Right lobe of liver (tissue), 6 donors: ENCODE data around the gene SRSF2. TPM values are rescaled to one million over a fixed set of nuclear protein-coding genes. Genes with fewer than 3 reads are reported as not detected.

ENCODE experiments used
- ATAC-seq, 4 donors: fragments of 200-7000 bp; cut with Tn5 transposase; one replicate each; pipeline ENCODE4 v1.9.1; 2020; ENCODE audit warnings: mild to moderate bottlenecking in 4 of 4, moderate library complexity in 4 of 4
- DNase-seq, 3 donors: peaks; one replicate each; pipeline ENCODE4 v3.0.0-alpha.2; 2020
- H3K27ac ChIP-seq, 3 donors: fragments of 200-600 bp; one replicate each; pipeline ENCODE4 v1.8.0; 2022
- H3K27me3 ChIP-seq, 2 donors: fragments of 200-600 bp; one replicate each; pipeline ENCODE4 v1.8.0; 2022
- H3K36me3 ChIP-seq, 4 donors: fragments of 200-600 bp; sonication (generic) in 1 of 4; one replicate each; pipeline versions ENCODE4 v1.5.1 to v1.8.0; 2017 to 2022; ENCODE audit warnings: control low read depth in 1 of 4
- H3K4me1 ChIP-seq, 4 donors: fragments of 200-600 bp; sonication (generic) in 1 of 4; one replicate each; pipeline versions ENCODE4 v1.5.1 to v1.8.0; 2017 to 2022; ENCODE audit warnings: control low read depth in 1 of 4
- H3K4me3 ChIP-seq, 3 donors: fragments of 200-600 bp; one replicate each; pipeline ENCODE4 v1.8.0; 2022
- H3K9me3 ChIP-seq, 4 donors: fragments of 200-600 bp; sonication (generic) in 1 of 4; one replicate each; pipeline versions ENCODE4 v1.5.1 to v1.8.0; 2017 to 2022; ENCODE audit warnings: control low read depth in 1 of 4
- POLR2A ChIP-seq: fragments of 450-650 bp; IDR thresholded peaks from one replicate; pipeline ENCODE4 v1.6.1; 2017; ENCODE audit warnings: antibody characterized with exemption, mild to moderate bottlenecking
- WGBS: methylation state at CpG from one replicate; pipeline ENCODE4 v1.1.6; 2018; ENCODE audit warnings: low coverage, low lambda C conversion rate; ENCODE audit not compliant: insufficient coverage; ENCODE audit errors: missing lambda C conversion rate; 5-methylcytosine and 5-hydroxymethylcytosine counted together
- intact Hi-C, 2 donors: fragments of 100-400 bp; cut with DNase I; formaldehyde crosslinking; loops; one replicate each; pipeline versions ENCODE4 v1.11.2 to v1.14.1; 2022
- total RNA-seq, 6 experiments: library from RNA; depleted of rRNA in 2 of 6; stranded (reverse); fragments of >200 nt in 2 of 6; fragmentation: NEBNext Ultra II Directional in 3 of 6; extraction: Animal tissue kit (Norgen Biotek cat#: 25700) in 3 of 6; gene quantifications; one replicate each; pipeline versions ENCODE4 v1.1.0 to v1.2.4, GENCODE V29; 2016 to 2023
- TF ChIP-seq, protein P1 (sequence below), 4 donors: fragments of 200-600 bp in 3 of 4; fragments of 450-650 bp in 1 of 4; IDR thresholded peaks; one replicate each; pipeline versions ENCODE4 v1.5.1 to v1.8.0; 2016 to 2022; ENCODE audit warnings: antibody characterized with exemption in 4 of 4, mild to moderate bottlenecking in 2 of 4
- donor health status: DM: no; HTN: yes; CAD: no.
- donor health status: DM: no; HTN: no; CAD: no.
- donor health status: DM: no; HTN: no; CAD: no.
- donor health status: DM: no; HTN: yes; CAD: no.
- donor health status: DM: no; HTN: yes; CAD: no.

SRSF2 gene
- total RNA-seq, 6 experiments from 2014 or later: 62.4 to 106 (median 86.0) TPM

DNA sequence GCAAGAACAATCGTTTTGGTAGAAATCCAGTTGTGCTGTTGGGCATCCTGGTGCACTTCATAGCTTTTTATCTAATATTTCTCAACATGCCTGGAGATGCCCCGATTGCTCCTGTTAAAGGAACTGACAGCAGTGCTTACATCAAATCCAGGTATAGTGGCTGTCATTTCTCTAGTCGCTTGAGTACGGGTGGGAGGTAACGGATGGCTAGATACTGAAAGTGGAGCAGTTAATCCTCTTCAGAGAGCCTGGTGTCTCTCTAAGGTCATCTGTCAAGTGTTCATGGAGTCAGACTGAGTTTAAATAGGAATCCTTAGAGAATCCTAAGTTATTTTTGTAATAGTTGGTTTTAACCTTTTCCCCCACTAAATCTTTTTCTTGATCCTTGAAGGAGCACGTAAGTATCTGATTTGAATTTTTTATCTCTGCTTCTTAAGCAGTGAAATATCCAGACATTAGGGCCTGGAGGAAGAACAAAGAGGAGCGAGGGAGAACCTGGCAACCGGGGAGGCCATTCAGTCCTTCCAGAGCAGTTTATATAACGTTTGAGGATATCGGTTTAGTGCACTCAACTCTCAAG, 38.0 kb upstream of the SRSF2 start:
- no peak for DNase-seq
- intact Hi-C loops: no loop called here
- no peak overlapping the region for H3K27ac ChIP-seq
- ATAC-seq: no peak
- H3K36me3 ChIP-seq: peaks cover 0 to 48% (median 7%) of the 10 kb centered on the region in 4 donors
- H3K27me3 ChIP-seq: no peaks in the 10 kb centered on the region
- 96% methylated on average over 10 of the region's 10 CpGs for WGBS
- no peaks in the 10 kb centered on the region for H3K4me1 ChIP-seq
- TF ChIP-seq, protein P1, sequence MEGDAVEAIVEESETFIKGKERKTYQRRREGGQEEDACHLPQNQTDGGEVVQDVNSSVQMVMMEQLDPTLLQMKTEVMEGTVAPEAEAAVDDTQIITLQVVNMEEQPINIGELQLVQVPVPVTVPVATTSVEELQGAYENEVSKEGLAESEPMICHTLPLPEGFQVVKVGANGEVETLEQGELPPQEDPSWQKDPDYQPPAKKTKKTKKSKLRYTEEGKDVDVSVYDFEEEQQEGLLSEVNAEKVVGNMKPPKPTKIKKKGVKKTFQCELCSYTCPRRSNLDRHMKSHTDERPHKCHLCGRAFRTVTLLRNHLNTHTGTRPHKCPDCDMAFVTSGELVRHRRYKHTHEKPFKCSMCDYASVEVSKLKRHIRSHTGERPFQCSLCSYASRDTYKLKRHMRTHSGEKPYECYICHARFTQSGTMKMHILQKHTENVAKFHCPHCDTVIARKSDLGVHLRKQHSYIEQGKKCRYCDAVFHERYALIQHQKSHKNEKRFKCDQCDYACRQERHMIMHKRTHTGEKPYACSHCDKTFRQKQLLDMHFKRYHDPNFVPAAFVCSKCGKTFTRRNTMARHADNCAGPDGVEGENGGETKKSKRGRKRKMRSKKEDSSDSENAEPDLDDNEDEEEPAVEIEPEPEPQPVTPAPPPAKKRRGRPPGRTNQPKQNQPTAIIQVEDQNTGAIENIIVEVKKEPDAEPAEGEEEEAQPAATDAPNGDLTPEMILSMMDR (IDR thresholded peaks at IDR 0.05): no peak
- no peak for TF ChIP-seq POLR2A
- H3K9me3 ChIP-seq: no peaks in the 10 kb centered on the region
- H3K4me3 ChIP-seq: no peak overlapping the region

DNA sequence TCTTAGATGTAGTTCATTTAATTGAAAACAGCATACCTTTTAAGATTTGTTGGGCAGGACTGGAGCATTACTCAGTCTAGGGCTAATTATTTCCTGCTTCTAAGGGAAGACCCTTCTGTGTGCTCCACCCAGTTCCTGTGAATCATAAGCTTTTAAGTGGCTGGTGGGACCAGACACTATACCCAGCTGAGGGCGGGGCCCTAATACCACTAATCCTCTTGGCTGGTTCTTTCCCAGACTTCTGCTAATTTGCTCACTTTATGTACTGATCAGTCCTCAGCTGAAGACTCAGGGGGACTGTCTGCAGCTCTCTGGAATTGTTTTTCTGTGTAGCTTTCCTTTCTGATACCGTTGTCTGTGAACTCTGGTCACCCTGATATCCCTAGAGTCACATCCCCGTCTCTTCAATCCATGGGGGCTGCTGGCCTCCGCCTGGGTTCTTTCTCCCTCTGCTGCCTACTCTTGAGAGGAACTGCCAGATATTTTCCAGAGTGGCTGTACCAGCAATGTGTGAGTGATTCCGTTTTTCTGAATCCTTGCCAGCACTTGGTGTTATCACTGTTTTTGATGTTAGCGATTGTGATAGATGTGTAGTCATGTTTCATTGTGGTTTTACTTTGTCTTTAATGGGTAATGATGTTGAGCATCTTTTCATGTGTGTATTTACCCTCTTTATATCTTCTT, 35.9 kb upstream of the SRSF2 start:
- TF ChIP-seq, protein P1 (IDR thresholded peaks at IDR 0.05): no peak
- TF ChIP-seq POLR2A: no peak
- DNase-seq (no peak), ATAC-seq (peak; percentile 29 to 66 (median 40))
- no peaks in the 10 kb centered on the region for H3K9me3 ChIP-seq
- intact Hi-C loops: no loop called here
- H3K27me3 ChIP-seq: no peaks in the 10 kb centered on the region
- H3K4me3 ChIP-seq: no peak overlapping the region
- peaks cover 0 to 42% (median 7%) of the 10 kb centered on the region in 4 donors for H3K36me3 ChIP-seq
- H3K4me1 ChIP-seq: no peaks in the 10 kb centered on the region
- 50% methylated on average over 4 of the region's 6 CpGs for WGBS
- no peak overlapping the region for H3K27ac ChIP-seq

DNA sequence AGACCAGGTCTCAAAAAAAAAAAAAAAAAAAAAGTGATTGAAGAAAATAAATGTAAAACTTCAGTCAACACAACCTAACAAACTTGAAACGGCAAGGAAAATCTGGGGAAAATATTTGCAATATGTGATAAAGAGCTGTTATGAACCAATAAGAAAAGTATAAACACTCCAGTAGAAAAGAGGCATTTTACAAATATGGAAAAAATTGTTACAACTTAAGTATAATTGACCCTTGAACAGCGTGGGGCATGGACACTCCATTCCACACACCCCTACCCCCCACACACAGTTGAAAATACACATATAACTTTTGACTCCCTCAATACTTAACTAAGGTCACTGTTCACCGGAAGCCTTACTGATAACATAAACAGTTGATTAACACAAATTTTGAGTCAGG, 21.4 kb upstream of the SRSF2 start:
- no peaks in the 10 kb centered on the region for H3K4me1 ChIP-seq
- no peaks in the 10 kb centered on the region for H3K27me3 ChIP-seq
- H3K9me3 ChIP-seq: no peaks in the 10 kb centered on the region
- ATAC-seq (no peak), DNase-seq (no peak)
- peaks cover 0 to 11% (median 5%) of the 10 kb centered on the region in 4 donors for H3K36me3 ChIP-seq
- intact Hi-C loops: no loop called here
- 96% methylated on average over 3 of the region's 3 CpGs for WGBS
- H3K27ac ChIP-seq: no peak overlapping the region
- no peak overlapping the region for H3K4me3 ChIP-seq
- no peak for TF ChIP-seq POLR2A
- TF ChIP-seq, protein P1 (IDR thresholded peaks at IDR 0.05): no peak

DNA sequence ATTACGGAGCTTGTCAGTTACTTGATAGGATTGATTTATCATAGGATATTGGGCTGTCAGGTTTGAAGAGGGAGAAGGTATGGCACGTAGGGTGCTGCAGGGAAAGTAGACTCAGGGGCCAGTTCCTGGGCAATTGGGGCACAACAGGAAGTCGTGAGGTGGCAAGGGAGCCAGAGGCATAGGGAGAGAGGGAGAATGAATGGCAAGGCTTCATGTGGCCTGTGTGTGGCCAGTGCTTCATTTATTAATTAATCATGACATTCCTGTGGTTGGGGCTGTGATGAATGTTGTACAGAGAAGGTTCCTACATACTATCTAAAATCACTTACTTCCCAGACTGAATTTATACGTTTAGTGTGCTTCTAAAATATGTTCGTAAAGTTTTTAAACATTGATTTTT, 20.1 kb upstream of the SRSF2 start:
- Histone ChIP-seq H3K4me1 (no peaks in the 10 kb centered on the region), H3K4me3 (no peak overlapping the region), H3K27ac (no peak overlapping the region), H3K9me3 (no peaks in the 10 kb centered on the region), H3K27me3 (no peaks in the 10 kb centered on the region), H3K36me3 (peaks cover 0 to 11% (median 5%) of the 10 kb centered on the region in 4 donors)
- DNase-seq (no peak), ATAC-seq (no peak)
- WGBS: 94% methylated on average over 5 of the region's 5 CpGs
- TF ChIP-seq, protein P1 (IDR thresholded peaks at IDR 0.05): no peak
- no peak for TF ChIP-seq POLR2A
- intact Hi-C loops: no loop called here
